22Rv1 (cell line): ENCODE measurements around the gene PSKH1.

Experiments used
- H3K27ac ChIP-seq: fragments of 450-650 bp; 2 replicates; pipeline ENCODE4 v1.5.1; 2017
- ZFX ChIP-seq: fragments of 450-650 bp; IDR thresholded peaks from 2 replicates; pipeline ENCODE4 v1.6.1; 2017; ENCODE audit warnings: antibody characterized with exemption, borderline replicate concordance
- TF ChIP-seq, protein P1 (sequence below): fragments of 450-650 bp; IDR thresholded peaks from 2 replicates; pipeline ENCODE4 v1.5.1; 2017; ENCODE audit warnings: mild to moderate bottlenecking

The PSKH1 gene

DNA sequence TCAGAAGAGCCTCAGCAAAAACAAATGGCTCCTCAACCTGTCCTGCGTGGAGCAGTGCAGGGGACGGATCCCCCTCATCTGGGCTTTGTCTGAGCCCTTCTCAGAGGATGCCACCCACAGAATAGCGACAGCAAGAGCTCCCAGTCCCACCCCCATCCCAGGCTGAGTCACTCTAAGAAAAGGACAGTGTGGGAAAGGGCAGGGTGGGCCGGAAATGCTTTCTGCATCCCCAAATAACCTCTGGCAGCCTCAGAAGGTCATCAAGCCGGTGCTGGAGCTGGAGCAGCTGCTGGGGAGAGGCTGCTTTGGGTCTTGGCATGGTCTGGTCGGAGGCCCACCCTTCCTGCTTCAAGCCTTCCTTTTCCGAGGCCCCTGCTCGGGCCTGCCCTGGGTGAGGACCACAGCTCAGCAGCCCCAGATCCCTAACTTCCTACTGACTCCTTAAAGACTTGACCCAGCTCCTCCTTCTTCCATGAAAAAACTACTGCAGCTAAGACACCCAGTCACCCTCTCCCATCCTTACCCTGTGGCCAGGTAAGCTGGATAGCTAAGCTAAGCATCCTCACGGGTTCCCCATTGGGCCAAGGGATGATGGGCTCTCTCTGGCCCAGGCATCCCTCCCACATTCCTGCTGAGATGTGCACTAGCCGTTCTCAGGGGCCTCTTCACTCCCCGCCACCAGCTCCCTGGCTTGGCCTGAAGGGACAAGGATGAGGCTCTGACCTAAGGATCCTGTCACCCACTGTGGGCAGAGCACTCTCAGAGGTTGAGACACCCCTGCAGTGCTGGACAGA is 66.7 kb downstream of the PSKH1 start:
- TF ChIP-seq, protein P1, sequence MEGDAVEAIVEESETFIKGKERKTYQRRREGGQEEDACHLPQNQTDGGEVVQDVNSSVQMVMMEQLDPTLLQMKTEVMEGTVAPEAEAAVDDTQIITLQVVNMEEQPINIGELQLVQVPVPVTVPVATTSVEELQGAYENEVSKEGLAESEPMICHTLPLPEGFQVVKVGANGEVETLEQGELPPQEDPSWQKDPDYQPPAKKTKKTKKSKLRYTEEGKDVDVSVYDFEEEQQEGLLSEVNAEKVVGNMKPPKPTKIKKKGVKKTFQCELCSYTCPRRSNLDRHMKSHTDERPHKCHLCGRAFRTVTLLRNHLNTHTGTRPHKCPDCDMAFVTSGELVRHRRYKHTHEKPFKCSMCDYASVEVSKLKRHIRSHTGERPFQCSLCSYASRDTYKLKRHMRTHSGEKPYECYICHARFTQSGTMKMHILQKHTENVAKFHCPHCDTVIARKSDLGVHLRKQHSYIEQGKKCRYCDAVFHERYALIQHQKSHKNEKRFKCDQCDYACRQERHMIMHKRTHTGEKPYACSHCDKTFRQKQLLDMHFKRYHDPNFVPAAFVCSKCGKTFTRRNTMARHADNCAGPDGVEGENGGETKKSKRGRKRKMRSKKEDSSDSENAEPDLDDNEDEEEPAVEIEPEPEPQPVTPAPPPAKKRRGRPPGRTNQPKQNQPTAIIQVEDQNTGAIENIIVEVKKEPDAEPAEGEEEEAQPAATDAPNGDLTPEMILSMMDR, result no peak
- TF ChIP-seq ZFX, result no peak
- H3K27ac ChIP-seq, result no peak overlapping the region

DNA sequence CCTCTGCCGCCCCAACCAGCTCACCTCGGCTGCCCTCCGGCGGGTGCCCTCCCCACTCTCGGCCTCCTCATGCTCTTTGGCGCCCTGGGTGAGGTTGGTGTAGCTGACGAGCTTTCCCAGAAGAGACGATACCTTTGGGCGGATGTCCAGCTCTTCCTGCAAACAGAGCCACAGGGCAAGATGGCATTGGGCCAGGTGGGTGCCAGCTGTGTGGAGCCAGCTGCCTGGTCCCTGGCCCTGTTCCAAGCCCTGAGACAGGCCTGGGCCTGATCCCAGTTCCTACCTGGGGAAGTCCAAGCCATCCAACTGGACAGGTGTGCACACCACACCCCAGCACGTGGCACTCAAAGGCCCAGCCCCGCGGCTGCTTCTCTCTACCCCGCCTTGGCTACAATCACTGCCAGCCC is 68.5 kb downstream of the PSKH1 start:
- TF ChIP-seq, protein P1, result no peak
- TF ChIP-seq ZFX, result no peak

DNA sequence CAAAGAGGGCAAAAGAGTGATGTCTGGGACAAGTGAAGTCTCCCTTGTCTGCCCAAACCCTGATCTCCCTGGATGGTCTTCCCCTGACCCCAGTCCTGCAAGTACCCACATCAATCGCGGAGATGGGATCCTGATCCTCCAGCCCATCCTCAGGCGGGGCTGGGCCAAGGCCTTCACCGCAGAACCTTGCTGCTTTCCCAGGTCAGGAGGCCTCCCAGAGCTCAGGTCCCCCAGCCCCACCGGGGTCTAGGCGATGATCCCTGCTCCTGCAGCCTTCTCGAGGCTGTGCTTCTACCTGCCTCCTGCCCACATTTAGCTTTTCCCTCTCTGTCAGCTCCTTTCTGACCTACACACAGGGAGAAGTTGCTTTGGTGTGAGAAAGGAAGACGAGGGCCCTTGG is 69.1 kb downstream of the PSKH1 start:
- TF ChIP-seq, protein P1, result no peak
- TF ChIP-seq ZFX, result no peak
- H3K27ac ChIP-seq, result no peak overlapping the region

More for the DNA sequence above, 68.5 kb downstream of the PSKH1 start:
- no peak overlapping the region for H3K27ac ChIP-seq

DNA sequence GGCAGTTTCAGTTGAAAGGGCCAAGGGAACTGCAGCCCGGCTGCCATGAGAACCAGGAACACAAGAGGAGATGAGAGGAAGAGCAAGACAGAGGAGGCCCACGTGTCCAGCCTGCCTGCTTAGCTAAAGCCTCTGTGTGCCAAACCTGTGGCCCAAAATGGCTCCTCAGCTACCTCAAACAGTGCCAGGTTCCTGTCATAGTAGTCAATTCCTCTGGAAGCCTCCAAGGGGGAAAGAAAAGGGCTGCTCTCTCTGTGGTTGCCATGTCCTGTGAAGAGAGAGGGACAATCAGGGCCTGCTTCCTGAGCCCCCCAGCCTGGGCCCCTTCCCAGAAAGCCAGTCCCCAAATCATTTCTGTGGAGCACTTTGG is 70.2 kb downstream of the PSKH1 start:
- H3K27ac ChIP-seq, result no peak overlapping the region
- TF ChIP-seq, protein P1, result no peak
- no peak for TF ChIP-seq ZFX

DNA sequence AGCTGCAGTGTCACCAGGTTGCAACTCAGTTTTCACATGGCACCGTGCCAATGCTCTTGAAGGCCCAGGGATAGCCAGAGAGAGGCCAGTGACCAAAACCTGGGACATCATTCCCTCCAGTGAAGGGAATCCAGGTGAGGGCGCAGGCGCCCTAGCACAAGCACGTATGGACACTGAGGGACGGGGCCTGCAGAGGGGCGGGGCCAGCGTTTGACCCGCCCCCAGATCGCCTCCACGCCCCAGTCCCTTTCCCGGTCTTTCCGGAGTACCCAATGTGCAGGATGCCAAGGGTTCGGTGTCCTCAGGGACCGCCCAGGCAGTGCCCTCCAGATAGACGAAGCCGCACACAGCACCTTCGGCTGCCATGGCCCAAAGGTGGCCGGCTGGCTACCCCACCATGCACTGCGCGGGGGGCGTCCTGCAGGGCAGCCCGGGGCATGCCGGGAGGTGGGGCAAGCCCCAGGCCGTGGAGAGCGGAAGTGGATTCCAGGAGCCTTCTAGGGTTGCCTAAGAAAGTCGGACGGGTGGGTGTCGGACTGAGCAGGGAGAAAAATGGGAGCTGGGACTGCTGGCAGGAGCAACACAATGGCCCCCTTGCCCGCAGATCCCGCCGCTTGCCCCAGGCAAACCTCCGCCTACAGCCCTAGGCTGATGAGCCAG is 70.7 kb downstream of the PSKH1 start:
- no peak for TF ChIP-seq ZFX
- TF ChIP-seq, protein P1, result no peak
- no peak overlapping the region for H3K27ac ChIP-seq

DNA sequence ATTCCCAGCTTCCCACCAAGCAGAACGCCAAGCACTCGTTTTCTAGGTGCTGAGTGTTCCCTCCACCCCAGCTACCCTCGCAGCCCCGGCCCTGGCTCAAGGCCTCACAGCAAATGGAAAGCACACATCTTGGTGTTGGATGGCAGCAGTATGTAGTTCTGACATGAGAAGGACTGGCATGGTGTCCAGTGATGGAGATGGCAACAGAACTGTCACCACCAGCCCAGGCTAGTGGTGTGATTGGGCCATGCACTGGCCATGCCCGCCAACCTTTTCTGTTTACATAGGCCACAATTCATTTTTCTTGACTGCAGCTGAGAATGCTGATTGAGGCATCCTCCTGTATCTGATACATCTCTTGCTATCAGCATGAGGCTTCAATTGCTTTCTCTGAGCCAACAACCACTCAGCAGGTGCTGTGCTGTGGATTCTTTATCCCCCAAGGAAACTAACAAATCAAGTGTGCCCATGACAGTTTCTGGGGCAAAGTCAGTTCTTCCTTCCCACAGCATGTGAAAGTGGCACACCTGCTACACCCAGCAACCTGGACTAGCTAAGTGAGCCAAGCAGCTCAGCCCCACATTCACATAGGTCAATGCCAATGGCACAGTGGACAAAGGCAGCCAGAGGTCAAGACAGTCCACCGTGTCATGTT is 71.5 kb downstream of the PSKH1 start:
- H3K27ac ChIP-seq, result no peak overlapping the region
- TF ChIP-seq, protein P1, result no peak
- no peak for TF ChIP-seq ZFX
